Left kidney (tissue), 8 donors: ENCODE data around the gene C19orf53. TPM values are rescaled to one million over a fixed set of nuclear protein-coding genes. Genes with fewer than 3 reads are reported as not detected.
"Not testable (repeated sequence)": the region's sequence is repeated elsewhere in the genome, so short reads cannot be mapped to it uniquely, and the experiment has no call there.

Experiments used
- DNase-seq: peaks from one replicate; pipeline ENCODE4 v3.0.0-alpha.2; 2013
- long read RNA-seq, 8 donors: transcript quantifications; one replicate each; lab custom pipeline, GENCODE V29; 2026
- polyA plus RNA-seq: library from polyadenylated mRNA; unstranded; fragments of 120-200 nt; gene quantifications from one replicate; pipeline ENCODE4 v1.2.1, GENCODE V29; 2013; ENCODE audit not compliant: insufficient read length

The C19orf53 gene
- polyA plus RNA-seq: 101 TPM
- long read RNA-seq, donor 1, transcript C19orf53-202 (3 exons, 873 nt): major isoform, 182 of 194 reads
- long read RNA-seq, donor 1, transcript C19orf53-203 (2 exons, 499 nt): minor isoform, 7 of 194 reads
- long read RNA-seq, donor 1, transcript C19orf53-206 (2 exons, 491 nt): minor isoform, 5 of 194 reads
- long read RNA-seq, donor 1, partial matches to known transcripts: 0 of 194 reads
- long read RNA-seq, donor 1, other reads (novel, unspliced or antisense): 0 of 194 reads
- long read RNA-seq, donor 2, transcript C19orf53-202 (3 exons, 873 nt): major isoform, 156 of 166 reads
- long read RNA-seq, donor 2, transcript C19orf53-203 (2 exons, 499 nt): minor isoform, 7 of 166 reads
- long read RNA-seq, donor 2, partial matches to known transcripts: 0 of 166 reads
- long read RNA-seq, donor 2, other reads (novel, unspliced or antisense): 0 of 166 reads
- long read RNA-seq, donor 3, transcript C19orf53-202 (3 exons, 873 nt): major isoform, 117 of 130 reads
- long read RNA-seq, donor 3, partial matches to known transcripts: 12 of 130 reads
- long read RNA-seq, donor 3, other reads (novel, unspliced or antisense): 0 of 130 reads
- long read RNA-seq, donor 4, transcript C19orf53-202 (3 exons, 873 nt): major isoform, 30 of 30 reads
- long read RNA-seq, donor 4, partial matches to known transcripts: 0 of 30 reads
- long read RNA-seq, donor 4, other reads (novel, unspliced or antisense): 0 of 30 reads
- long read RNA-seq, donor 5, transcript C19orf53-206 (2 exons, 491 nt): minor isoform, 9 of 331 reads
- long read RNA-seq, donor 5, transcript C19orf53-202 (3 exons, 873 nt): major isoform, 286 of 331 reads
- long read RNA-seq, donor 5, transcript C19orf53-203 (2 exons, 499 nt): minor isoform, 10 of 331 reads
- long read RNA-seq, donor 5, partial matches to known transcripts: 22 of 331 reads
- long read RNA-seq, donor 5, other reads (novel, unspliced or antisense): 0 of 331 reads
- long read RNA-seq, donor 6, transcript C19orf53-202 (3 exons, 873 nt): major isoform, 156 of 200 reads
- long read RNA-seq, donor 6, partial matches to known transcripts: 40 of 200 reads
- long read RNA-seq, donor 6, other reads (novel, unspliced or antisense): 0 of 200 reads
- long read RNA-seq, donor 7, transcript C19orf53-202 (3 exons, 873 nt): major isoform, 248 of 283 reads
- long read RNA-seq, donor 7, transcript C19orf53-206 (2 exons, 491 nt): minor isoform, 6 of 283 reads
- long read RNA-seq, donor 7, partial matches to known transcripts: 28 of 283 reads
- long read RNA-seq, donor 7, other reads (novel, unspliced or antisense): 0 of 283 reads
- long read RNA-seq, donor 8, transcript C19orf53-202 (3 exons, 873 nt): major isoform, 50 of 53 reads
- long read RNA-seq, donor 8, partial matches to known transcripts: 0 of 53 reads
- long read RNA-seq, donor 8, other reads (novel, unspliced or antisense): 0 of 53 reads

- DNase-seq: peak; percentile 87
Observed at GRCh38 chr19:13774217-13775191, at the start of gene C19orf53. Gene C19orf53, plus strand, starts transcription at chr19:13774456. Its CDS starts 22 bp downstream, at chr19:13774478.

- no peak for DNase-seq
Observed at GRCh38 chr19:13726323-13726722, 47.9 kb upstream of the C19orf53 start.

- DNase-seq: no peak
Observed at GRCh38 chr19:13727798-13728197, 46.5 kb upstream of the C19orf53 start.

GRCh38 chr19:13729859-13730258, 44.4 kb upstream of the C19orf53 start:
- DNase-seq: no peak

- DNase-seq: peak; percentile 95
Observed at GRCh38 chr19:13731147-13731964, 42.9 kb upstream of the C19orf53 start.

- DNase-seq: no peak
Observed at GRCh38 chr19:13732337-13732736, 41.9 kb upstream of the C19orf53 start.

- DNase-seq: no peak
Observed at GRCh38 chr19:13734751-13735150, 39.5 kb upstream of the C19orf53 start.

GRCh38 chr19:13738073-13738472, 36.2 kb upstream of the C19orf53 start:
- DNase-seq: no peak

GRCh38 chr19:13741893-13742292, 32.4 kb upstream of the C19orf53 start:
- no peak for DNase-seq

- DNase-seq: no peak
Observed at GRCh38 chr19:13742756-13743155, 31.5 kb upstream of the C19orf53 start.

GRCh38 chr19:13744174-13744573, 30.1 kb upstream of the C19orf53 start:
- no peak for DNase-seq

GRCh38 chr19:13747098-13747453, 27.2 kb upstream of the C19orf53 start:
- DNase-seq: no peak

- no peak for DNase-seq
Observed at GRCh38 chr19:13748169-13748828, 26.0 kb upstream of the C19orf53 start.

GRCh38 chr19:13751436-13751835, 22.8 kb upstream of the C19orf53 start:
- DNase-seq: no peak

- not testable (repeated sequence) for DNase-seq
Observed at GRCh38 chr19:13753622-13754021, 20.6 kb upstream of the C19orf53 start.

- no peak for DNase-seq
Observed at GRCh38 chr19:13756210-13756609, 18.0 kb upstream of the C19orf53 start.

- no peak for DNase-seq
Observed at GRCh38 chr19:13757805-13758772, 16.2 kb upstream of the C19orf53 start.

- no peak for DNase-seq
Observed at GRCh38 chr19:13758795-13759194, 15.5 kb upstream of the C19orf53 start.
